Motor neuron (in vitro differentiated cells): ENCODE results near the gene TSHB. TPM values are rescaled to one million over a fixed set of nuclear protein-coding genes. Genes with fewer than 3 reads are reported as not detected.

Source experiments
- ATAC-seq, 8 experiments: fragments of 200-7000 bp; cut with Tn5 transposase; replicated peaks in 6 of 8; 2 replicates each; pipeline ENCODE4 v1.8.0; 2021; ENCODE audit warnings: mild to moderate bottlenecking in 8 of 8, moderate library complexity in 8 of 8
- H3K27ac ChIP-seq, 2 donors: fragments of 250-450 bp; sonication (Bioruptor Pico); 2 replicates each; pipeline ENCODE4 v1.9.0; 2021; ENCODE audit warnings: antibody characterized with exemption in 2 of 2, mild to moderate bottlenecking in 2 of 2, moderate library complexity in 1 of 2
- H3K4me1 ChIP-seq, 2 donors: fragments of 250-450 bp; sonication (Bioruptor Pico); replicated peaks in 1 of 2; 2 replicates each; pipeline ENCODE4 v1.6.1; 2021; ENCODE audit warnings: antibody characterized with exemption in 2 of 2, mild to moderate bottlenecking in 2 of 2, moderate library complexity in 1 of 2
- H3K4me3 ChIP-seq, 5 donors: fragments of 250-450 bp; sonication (Bioruptor Pico); 2 replicates each; pipeline ENCODE4 v1.9.0; 2021; ENCODE audit warnings: antibody characterized with exemption in 5 of 5, mild to moderate bottlenecking in 5 of 5, moderate library complexity in 4 of 5
- WGBS, 10 experiments: fragments of 450-650 bp; shearing (Covaris generic); methylation state at CpG; one replicate each; pipeline ENCODE4 v1.0.0; 2022; 5-methylcytosine and 5-hydroxymethylcytosine counted together
- in situ Hi-C, 9 experiments: fragments of 400-800 bp; cut with MboI; loops; one replicate each; pipeline ENCODE4 v1.15.0; 2021; ENCODE audit warnings: low sequenced_read_pairs in 9 of 9, low pct_unique_long_range_greater_than_20kb in 2 of 9; ENCODE audit not compliant: unreplicated experiment in 9 of 9
- total RNA-seq, 8 experiments: library from RNA; unstranded; fragments of 300-600 nt; gene quantifications; 2 replicates each; pipeline versions ENCODE4 v1.2.3 to v1.2.4, GENCODE V29; 2022

Gene TSHB
- total RNA-seq, 8 experiments from 2014 or later, result 0.64 TPM; not detected in 7

DNA sequence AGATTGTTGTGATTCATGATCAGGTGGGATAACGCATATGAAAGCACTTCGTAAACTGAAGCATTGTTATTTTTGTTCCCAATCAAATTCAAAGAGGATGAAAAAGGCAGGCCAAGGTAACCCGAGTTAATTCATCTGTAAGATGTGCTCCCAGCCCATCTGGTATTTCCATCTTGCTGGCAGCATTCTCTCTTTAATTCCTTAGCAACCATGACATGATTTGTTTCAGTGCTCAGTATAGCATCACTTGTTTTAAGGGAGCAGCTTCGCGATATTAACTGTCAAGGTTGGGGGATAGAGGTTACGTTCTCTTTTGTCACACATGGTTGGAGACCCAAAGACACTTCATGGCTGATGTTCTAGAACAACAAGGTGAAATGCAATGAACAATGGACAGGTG lies 53.3 kb downstream of the TSHB start:
- no peak overlapping the region for H3K27ac ChIP-seq
- H3K4me3 ChIP-seq, result no peak overlapping the region
- WGBS, 10 experiments, result 44 to 100% (median 76%) methylated on average over 1 to 6 of the region's 6 CpGs
- ATAC-seq, result peak in 1 of 8 experiments; percentile 36
- H3K4me1 ChIP-seq, result peaks cover 9 to 27% of the 10 kb centered on the region in 2 donors
- in situ Hi-C loops, result loop anchor here in 2 of 9 experiments (25.0 kb wide), 2 partner anchors 96 to 571 kb away; partner anchors contain the start of gene TRIM33 (in 1 of the 2)

Other genes starting within 250 kb of the TSHB start
- gene SIKE1, start 249.1 kb upstream of the TSHB start, total RNA-seq, result 100 to 1,000 TPM in 2 of 8 experiments, 10 to 100 TPM in 6; 68.3 to 141 (median 92.4) TPM
- under 1 TPM in 2 of 8 experiments, not detected in 6; 0.15 to 0.99 TPM for gene SYCP1, start 175.0 kb upstream of the TSHB start, total RNA-seq
- 10 to 100 TPM in 3 of 8 experiments, 1 to 10 TPM in 2, under 1 TPM in 2, not detected in 1; 0.36 to 27.1 (median 9.7) TPM for gene TSPAN2, start 59.7 kb downstream of the TSHB start, total RNA-seq